Endothelial cell of umbilical vein (primary cell): ENCODE measurements around the gene ADGRG2. TPM values are rescaled to one million over a fixed set of nuclear protein-coding genes. Genes with fewer than 3 reads are reported as not detected.

Experiments used
- BruUV-seq: library from RNA; stranded (reverse); fragments of 400-500 nt; replicated peaks from 2 replicates; lab custom pipeline; 2021; lab: Mats Ljungman, UMichigan
- CTCF ChIA-PET: fragments of 300-600, 350-600 bp; sonication (Branson Sonifier 250); formaldehyde crosslinking; loops from one replicate; lab custom pipeline; 2021; ENCODE audit warnings: antibody characterized with exemption, inconsistent platforms; lab: Charles Lee
- POLR2A ChIA-PET: fragments of 300-600, 350-600 bp; sonication (Branson Sonifier 250); formaldehyde crosslinking; loops from one replicate; lab custom pipeline; 2021; ENCODE audit warnings: antibody characterized with exemption, inconsistent platforms; lab: Charles Lee
- DNase-seq: peaks from one replicate; pipeline ENCODE4 v3.0.0-alpha.2; 2011; ENCODE audit warnings: low read depth, low spot score
- FAIRE-seq: peaks from 2 replicates; lab custom pipeline; 2011; peaks lifted over from hg19 to GRCh38; lab: Jason Lieb, UNC
- H2AFZ ChIP-seq: 2 replicates; pipeline ENCODE4 v1.6.0; 2012; ENCODE audit warnings: low read depth, low read length, control low read depth, inconsistent platforms
- H3K27ac ChIP-seq: 2 replicates; pipeline ENCODE4 v1.5.1; 2011; ENCODE audit warnings: low read depth, mild to moderate bottlenecking, control low read depth, low read length, moderate library complexity; ENCODE audit not compliant: insufficient read depth
- H3K27me3 ChIP-seq, 2 experiments: 2 replicates each; pipeline versions ENCODE4 v1.6.0 to v1.6.1; 2011; ENCODE audit warnings: low read length in 2 of 2, mixed read lengths in 1 of 2; ENCODE audit not compliant: control insufficient read depth in 2 of 2, insufficient read depth in 2 of 2
- H3K36me3 ChIP-seq, 2 experiments: 2 replicates in 1 of 2; 3 replicates in 1 of 2; pipeline ENCODE4 v1.5.1; 2011; ENCODE audit warnings: low read length in 2 of 2, mild to moderate bottlenecking in 1 of 2, moderate library complexity in 1 of 2; ENCODE audit not compliant: control insufficient read depth in 2 of 2, insufficient read depth in 2 of 2; ENCODE audit errors: extremely low read depth in 1 of 2
- H3K4me1 ChIP-seq: 3 replicates; pipeline ENCODE4 v1.5.1; 2011; ENCODE audit warnings: mild to moderate bottlenecking, low read length; ENCODE audit not compliant: control insufficient read depth, insufficient read depth; ENCODE audit errors: extremely low read depth
- H3K4me2 ChIP-seq: 2 replicates; pipeline ENCODE4 v1.6.1; 2011; ENCODE audit warnings: low read length, control low read depth, mixed read lengths; ENCODE audit not compliant: insufficient read depth
- H3K4me3 ChIP-seq, 3 experiments: fragments of 200-600 bp in 1 of 3; sonication (generic), shearing (Covaris generic) in 1 of 3; replicated peaks in 1 of 3; 2 replicates each; pipeline ENCODE4 v1.5.1; 2011 to 2016; ENCODE audit warnings: control low read depth in 3 of 3, low read length in 3 of 3, mild to moderate bottlenecking in 2 of 3, inconsistent platforms in 1 of 3, low read depth in 1 of 3, moderate library complexity in 1 of 3; ENCODE audit not compliant: insufficient read depth in 1 of 3
- H3K79me2 ChIP-seq: 2 replicates; pipeline ENCODE4 v1.6.0; 2012; ENCODE audit warnings: low read length, inconsistent platforms; ENCODE audit not compliant: control insufficient read depth, insufficient read depth
- H3K9ac ChIP-seq: replicated peaks from 2 replicates; pipeline ENCODE3; 2011; ENCODE audit warnings: low read length, control low read depth; ENCODE audit not compliant: insufficient read depth; ENCODE audit errors: extremely low read depth
- H3K9me1 ChIP-seq: replicated peaks from 3 replicates; pipeline ENCODE4 v1.6.0; 2011; ENCODE audit warnings: mild to moderate bottlenecking, low read length; ENCODE audit not compliant: control insufficient read depth, insufficient read depth; ENCODE audit errors: extremely low read depth
- H3K9me3 ChIP-seq: replicated peaks from 2 replicates; pipeline ENCODE4 v1.5.1; 2012; ENCODE audit warnings: low read length, inconsistent platforms; ENCODE audit not compliant: control insufficient read depth, insufficient read depth
- H4K20me1 ChIP-seq: replicated peaks from 2 replicates; pipeline ENCODE3; 2011; ENCODE audit warnings: mild to moderate bottlenecking, low read length; ENCODE audit not compliant: control insufficient read depth, insufficient read depth; ENCODE audit errors: extremely low read depth
- CTCF ChIP-seq, 2 donors: IDR thresholded peaks; 1 replicate in 1 of 2; 2 replicates in 1 of 2; pipeline ENCODE4 v1.5.1; 2011; ENCODE audit warnings: low read length in 2 of 2, mild to moderate bottlenecking in 2 of 2, moderate library complexity in 2 of 2, control low read depth in 1 of 2, inconsistent platforms in 1 of 2, low read depth in 1 of 2; ENCODE audit not compliant: insufficient read depth in 1 of 2; ENCODE audit errors: extremely low read depth in 1 of 2
- EZH2 ChIP-seq: IDR thresholded peaks from 2 replicates; pipeline ENCODE4 v1.6.1; 2012; ENCODE audit warnings: borderline replicate concordance, low read depth, mild to moderate bottlenecking, moderate library complexity, low read length, inconsistent platforms; ENCODE audit not compliant: severe bottlenecking
- FOS ChIP-seq: IDR thresholded peaks from 2 replicates; pipeline ENCODE4 v1.6.1; 2011; ENCODE audit warnings: mild to moderate bottlenecking, low read length, moderate library complexity, borderline replicate concordance; ENCODE audit not compliant: insufficient read depth
- GATA2 ChIP-seq: IDR thresholded peaks from 2 replicates; pipeline ENCODE4 v1.7.0; 2011; ENCODE audit warnings: low read depth, mild to moderate bottlenecking, moderate library complexity, mixed read lengths, low read length; ENCODE audit not compliant: insufficient read length, insufficient read depth
- JUN ChIP-seq: IDR thresholded peaks from 2 replicates; pipeline ENCODE4 v1.6.1; 2011; ENCODE audit warnings: borderline replicate concordance, low read depth; ENCODE audit not compliant: insufficient read length, insufficient read depth
- MAX ChIP-seq: IDR thresholded peaks from 2 replicates; pipeline ENCODE4 v1.6.1; 2011; ENCODE audit not compliant: insufficient read depth, insufficient read length
- MYC ChIP-seq: IDR thresholded peaks from one replicate; pipeline ENCODE4 v1.6.1; 2011; ENCODE audit warnings: mild to moderate bottlenecking, low read depth, low read length
- POLR2A ChIP-seq: IDR thresholded peaks from 2 replicates; pipeline ENCODE4 v1.6.1; 2012; ENCODE audit warnings: low read depth, mild to moderate bottlenecking, control low read depth, low read length
- POLR2AphosphoS5 ChIP-seq: IDR thresholded peaks from 2 replicates; pipeline ENCODE4 v1.6.1; 2012; ENCODE audit warnings: low read depth, mild to moderate bottlenecking, control low read depth, low read length, moderate library complexity; ENCODE audit not compliant: insufficient read depth
- dilution Hi-C: fragments of 300-500 bp; cut with MboI; formaldehyde crosslinking; loops from one replicate; pipeline ENCODE4 v1.15.0; 2019; ENCODE audit warnings: low sequenced_read_pairs; ENCODE audit not compliant: extremely low pct_ligation_motif_present
- intact Hi-C: fragments of 100-400 bp; cut with micrococcal nuclease; formaldehyde crosslinking; loops from one replicate; pipeline ENCODE4 v1.10.0; 2022
- polyA plus RNA-seq, 4 experiments: library from polyadenylated mRNA; depleted of rRNA in 3 of 4; stranded (reverse) in 3 of 4; unstranded in 1 of 4; fragments of >200 nt; gene quantifications; 2 replicates each; pipeline versions ENCODE4 v1.2.1 to v1.2.3, GENCODE V29; 2011 to 2012; ENCODE audit warnings: missing spikeins in 1 of 4
- total RNA-seq: library from RNA; stranded (reverse); gene quantifications from 2 replicates; pipeline ENCODE4 v1.2.3, GENCODE V29; 2021

The ADGRG2 gene
- total and polyA plus RNA-seq, 2 donors (not counting 3 experiments of a cell fraction or from before 2014, with no cell fraction given): not detected

- Histone ChIP-seq H3K79me2 (no peaks in the 10 kb centered on the region), H2AFZ (no peak overlapping the region), H3K27me3 (no peaks in the 10 kb centered on the region), H3K9ac (no peak overlapping the region), H3K27ac (no peak overlapping the region), H3K4me3 (no peak overlapping the region), H3K4me2 (no peak overlapping the region), H3K9me3 (no peaks in the 10 kb centered on the region), H4K20me1 (no peaks in the 10 kb centered on the region), H3K36me3 (no peaks in the 10 kb centered on the region), H3K9me1 (no peaks in the 10 kb centered on the region), H3K4me1 (peaks cover 3% of the 10 kb centered on the region)
- ChIA-PET CTCF (interaction anchor here (1.1 kb wide), 1 partner anchor 25 kb away, joined by 3 read pairs; no protein-coding TSS in a partner anchor), POLR2A (no interaction called here)
- dilution Hi-C loops (no loop called here), intact Hi-C loops (no loop called here)
- no TSS peak for BruUV-seq
- DNase-seq (no peak), FAIRE-seq (no peak)
- no peak for TF ChIP-seq MYC
- TF ChIP-seq JUN: no peak
- no peak for TF ChIP-seq CTCF (IDR thresholded peaks at IDR 0.05; ENCODE audit: extremely low read depth in 1 of 2, insufficient read depth in 1 of 2, low read depth in 1 of 2, low read length in 2 of 2)
- no peak for TF ChIP-seq POLR2AphosphoS5
- TF ChIP-seq MAX: no peak
- no peak for TF ChIP-seq FOS
- TF ChIP-seq GATA2: no peak
- TF ChIP-seq EZH2: no peak
- TF ChIP-seq POLR2A: no peak
Observed at GRCh38 chrX:18971506-18971905, 150.8 kb downstream of the ADGRG2 start.
